A549 (cell line): ENCODE measurements around the gene ADAMTS15. TPM values are rescaled to one million over a fixed set of nuclear protein-coding genes. Genes with fewer than 3 reads are reported as not detected.

Experiments used
- ATAC-seq, 2 experiments: fragments of 200-7000 bp in 1 of 2; fragments of >200 bp in 1 of 2; cut with Nextera tagmentation in 1 of 2; cut with Tn5 transposase in 1 of 2; 3 replicates each; pipeline versions ENCODE4 v1.8.0 to v1.9.1; 2018 to 2020; ENCODE audit warnings: mild to moderate bottlenecking in 1 of 2, moderate library complexity in 1 of 2
- CTCF ChIA-PET: fragments of 300-600 bp; sonication (Branson Sonifier 250); formaldehyde crosslinking; extraction: SDS; loops from one replicate; lab custom pipeline; 2021; ENCODE audit warnings: antibody characterized with exemption, inconsistent platforms; lab: Yijun Ruan, JAX
- POLR2A ChIA-PET: fragments of 350-600 bp; formaldehyde crosslinking; extraction: SDS; loops from one replicate; lab custom pipeline; 2021; ENCODE audit warnings: antibody characterized with exemption, inconsistent platforms; lab: Yijun Ruan, JAX
- DNase-seq, 2 experiments: peaks; one replicate each; pipeline versions ENCODE4 v3.0.0 to v3.0.0-alpha.2; 2011 to 2016; ENCODE audit warnings: low read depth in 1 of 2, low spot score in 1 of 2
- FAIRE-seq: peaks from 2 replicates; lab custom pipeline; 2011; peaks lifted over from hg19 to GRCh38; lab: Jason Lieb, UNC
- H3K27ac ChIP-seq, 2 experiments: fragments of >200 bp; sonication (Bioruptor Twin); formaldehyde crosslinking; 3 replicates each; pipeline ENCODE4 v1.5.1; 2016 to 2017
- H3K4me1 ChIP-seq: fragments of >200 bp; sonication (Bioruptor Twin); formaldehyde crosslinking; 3 replicates; pipeline ENCODE4 v1.6.1; 2016
- H3K4me2 ChIP-seq: fragments of >200 bp; sonication (Bioruptor Twin); formaldehyde crosslinking; 3 replicates; pipeline ENCODE4 v1.6.1; 2016
- H3K4me3 ChIP-seq: fragments of >200 bp; sonication (Bioruptor Twin); formaldehyde crosslinking; 3 replicates; pipeline ENCODE4 v1.5.1; 2016
- H3K9me3 ChIP-seq: fragments of >200 bp; sonication (Bioruptor Twin); formaldehyde crosslinking; 3 replicates; pipeline ENCODE4 v1.6.1; 2016
- ATOH8 ChIP-seq: fragments of 250-450 bp; sonication (Bioruptor Pico); IDR thresholded peaks from 2 replicates; pipeline ENCODE4 v1.5.0; 2020; ENCODE audit warnings: low read depth, mild to moderate bottlenecking, moderate library complexity
- CBX2 ChIP-seq: fragments of 200-600 bp; sonication (generic); IDR thresholded peaks from 2 replicates; pipeline ENCODE4 v1.6.1; 2016; ENCODE audit warnings: low read depth, mild to moderate bottlenecking, borderline replicate concordance
- CBX8 ChIP-seq: fragments of 200-600 bp; sonication (generic); IDR thresholded peaks from 2 replicates; pipeline ENCODE4 v1.6.1; 2016
- CHD4 ChIP-seq: fragments of 200-600 bp; sonication (generic); IDR thresholded peaks from 2 replicates; pipeline ENCODE4 v1.6.1; 2016; ENCODE audit warnings: antibody characterized with exemption, mild to moderate bottlenecking, borderline replicate concordance
- E2F6 ChIP-seq: IDR thresholded peaks from 2 replicates; pipeline ENCODE4 v1.6.1; 2012; ENCODE audit warnings: low read depth, borderline replicate concordance
- ELK1 ChIP-seq: fragments of 150-350 bp; IDR thresholded peaks from 2 replicates; pipeline ENCODE4 v1.6.1; 2014; ENCODE audit warnings: low read depth, mild to moderate bottlenecking, low read length
- ESRRA ChIP-seq: fragments of 150-350 bp; IDR thresholded peaks from 2 replicates; pipeline ENCODE4 v1.6.1; 2014; ENCODE audit warnings: mild to moderate bottlenecking, low read length, borderline replicate concordance
- FOSB ChIP-seq: fragments of 250-450 bp; sonication (Bioruptor Pico); IDR thresholded peaks from 2 replicates; pipeline ENCODE4 v1.5.0; 2020; ENCODE audit warnings: mild to moderate bottlenecking, moderate library complexity
- FOSL2 ChIP-seq, 2 experiments: fragments of 450-650 bp in 1 of 2; fragments of >200 bp in 1 of 2; sonication (Bioruptor Twin) in 1 of 2; formaldehyde crosslinking; IDR thresholded peaks; 2 replicates each; pipeline versions ENCODE4 v1.5.0 to v1.6.1; 2016 to 2020; ENCODE audit warnings: mild to moderate bottlenecking in 1 of 2, moderate library complexity in 1 of 2
- HOXB13 ChIP-seq: fragments of 250-450 bp; sonication (Bioruptor Pico); IDR thresholded peaks from 2 replicates; pipeline ENCODE4 v1.5.0; 2020; ENCODE audit warnings: low read depth, mild to moderate bottlenecking, moderate library complexity
- MAZ ChIP-seq: fragments of 150-350 bp; IDR thresholded peaks from 2 replicates; pipeline ENCODE4 v1.6.1; 2014; ENCODE audit warnings: antibody characterized with exemption, low read depth, low read length, borderline replicate concordance
- NR3C1 ChIP-seq: fragments of >200 bp; sonication (Bioruptor Twin); formaldehyde crosslinking; IDR thresholded peaks from 3 replicates; pipeline ENCODE4 v1.6.1; 2017
- PBX3 ChIP-seq: IDR thresholded peaks from 2 replicates; pipeline ENCODE4 v1.6.1; 2012
- REST ChIP-seq: fragments of 200-600 bp; sonication (generic); IDR thresholded peaks from 2 replicates; pipeline ENCODE4 v1.6.1; 2016; ENCODE audit warnings: antibody characterized with exemption, mild to moderate bottlenecking, moderate library complexity
- RFX5 ChIP-seq: fragments of 450-650 bp; IDR thresholded peaks from 2 replicates; pipeline ENCODE4 v1.7.1; 2014; ENCODE audit warnings: antibody characterized with exemption, mild to moderate bottlenecking, moderate library complexity
- RNF2 ChIP-seq: fragments of 200-600 bp; sonication (generic); IDR thresholded peaks from 2 replicates; pipeline ENCODE4 v1.6.1; 2016; ENCODE audit warnings: low read depth, mild to moderate bottlenecking, antibody characterized with exemption, moderate library complexity, borderline replicate concordance
- TFCP2L1 ChIP-seq: fragments of 250-450 bp; sonication (Bioruptor Pico); IDR thresholded peaks from 2 replicates; pipeline ENCODE4 v1.5.0; 2021; ENCODE audit warnings: mild to moderate bottlenecking
- ZNF302 ChIP-seq: fragments of 250-450 bp; sonication (Bioruptor Pico); IDR thresholded peaks from 2 replicates; pipeline ENCODE4 v1.9.0; 2021; ENCODE audit warnings: inconsistent platforms, mild to moderate bottlenecking, moderate library complexity
- ZSCAN20 ChIP-seq: fragments of 250-450 bp; sonication (Bioruptor Pico); IDR thresholded peaks from 2 replicates; pipeline ENCODE4 v1.8.0; 2022; ENCODE audit warnings: mild to moderate bottlenecking, moderate library complexity
- WGBS: methylation state at CpG from one replicate; pipeline ENCODE4 v1.1.6; 2017; ENCODE audit errors: missing lambda C conversion rate; 5-methylcytosine and 5-hydroxymethylcytosine counted together
- polyA plus RNA-seq, 4 experiments: library from polyadenylated mRNA; depleted of rRNA in 3 of 4; stranded (reverse); fragments of >200 nt; fragmentation: RNase III in 1 of 4; extraction: RNeasy Plus Mini Kit Qiagen cat#74134 plus additional on column Dnase treatment in 1 of 4; gene quantifications; 2 replicates in 3 of 4; 3 replicates in 1 of 4; pipeline ENCODE4 v1.2.3, GENCODE V29; 2011 to 2017

ADAMTS15 gene
- polyA plus RNA-seq, 2 of the 4 experiments (the other 2 are of a cell fraction), result 2.2 to 4.0 TPM

- H3K4me3 ChIP-seq, result no peak overlapping the region
- no peaks in the 10 kb centered on the region for H3K9me3 ChIP-seq
- H3K4me2 ChIP-seq, result no peak overlapping the region
- H3K4me1 ChIP-seq, result peaks cover 7% of the 10 kb centered on the region
- WGBS, result 68% methylated on average over 11 of the region's 12 CpGs
- POLR2A ChIA-PET, result no interaction called here
- H3K27ac ChIP-seq, result no peak overlapping the region
- TF ChIP-seq FOSB (CRISPR knock-in tag), result no peak
- TF ChIP-seq ATOH8 (CRISPR knock-in tag), result no peak
- no peak for TF ChIP-seq ELK1
- CTCF ChIA-PET, result interaction anchor here (2.4 kb wide), 1 partner anchor 15 kb away, joined by 7 read pairs; no protein-coding TSS in a partner anchor
- ATAC-seq, result no peak
- no peak for FAIRE-seq
- DNase-seq, result no peak
These were observed 29.7 kb upstream of the ADAMTS15 start for GRCh38 chr11:130418756-130419155.

GRCh38 chr11:130420478-130421198 lies 27.8 kb upstream of the ADAMTS15 start:
- CTCF ChIA-PET, result interaction anchor here (0.9 kb wide), 1 partner anchor 14 kb away, joined by 3 read pairs; no protein-coding TSS in a partner anchor

More at GRCh38 chr11:130420478-130421198, 27.8 kb upstream of the ADAMTS15 start:
- 72% methylated on average over 14 of the region's 14 CpGs for WGBS
- Histone ChIP-seq H3K9me3 (no peaks in the 10 kb centered on the region), H3K4me3 (no peak overlapping the region), H3K27ac (no peak overlapping the region), H3K4me2 (no peak overlapping the region), H3K4me1 (no peaks in the 10 kb centered on the region)
- no peak for TF ChIP-seq ATOH8 (CRISPR knock-in tag)
- no peak for TF ChIP-seq ZSCAN20 (CRISPR knock-in tag)
- TF ChIP-seq ZNF302, result no peak
- TF ChIP-seq NR3C1, result no peak
- no peak for TF ChIP-seq RNF2
- no peak for TF ChIP-seq CBX8
- no peak for TF ChIP-seq RFX5
- no peak for TF ChIP-seq PBX3
- no peak for TF ChIP-seq E2F6
- no peak for TF ChIP-seq TFCP2L1 (CRISPR knock-in tag)
- TF ChIP-seq HOXB13 (CRISPR knock-in tag), result no peak
- no peak for TF ChIP-seq MAZ
- TF ChIP-seq CBX2, result no peak
- TF ChIP-seq ESRRA, result no peak
- no peak for TF ChIP-seq FOSL2 (IDR thresholded peaks at IDR 0.05)
- no peak for TF ChIP-seq FOSL2 (CRISPR knock-in tag; IDR thresholded peaks at IDR 0.05)
- TF ChIP-seq CHD4, result no peak
- TF ChIP-seq REST, result no peak
- FAIRE-seq, result no peak
- no peak for DNase-seq
- no peak for ATAC-seq
- POLR2A ChIA-PET, result no interaction called here
